ENCODE data around the gene MAP3K2.

DNA sequence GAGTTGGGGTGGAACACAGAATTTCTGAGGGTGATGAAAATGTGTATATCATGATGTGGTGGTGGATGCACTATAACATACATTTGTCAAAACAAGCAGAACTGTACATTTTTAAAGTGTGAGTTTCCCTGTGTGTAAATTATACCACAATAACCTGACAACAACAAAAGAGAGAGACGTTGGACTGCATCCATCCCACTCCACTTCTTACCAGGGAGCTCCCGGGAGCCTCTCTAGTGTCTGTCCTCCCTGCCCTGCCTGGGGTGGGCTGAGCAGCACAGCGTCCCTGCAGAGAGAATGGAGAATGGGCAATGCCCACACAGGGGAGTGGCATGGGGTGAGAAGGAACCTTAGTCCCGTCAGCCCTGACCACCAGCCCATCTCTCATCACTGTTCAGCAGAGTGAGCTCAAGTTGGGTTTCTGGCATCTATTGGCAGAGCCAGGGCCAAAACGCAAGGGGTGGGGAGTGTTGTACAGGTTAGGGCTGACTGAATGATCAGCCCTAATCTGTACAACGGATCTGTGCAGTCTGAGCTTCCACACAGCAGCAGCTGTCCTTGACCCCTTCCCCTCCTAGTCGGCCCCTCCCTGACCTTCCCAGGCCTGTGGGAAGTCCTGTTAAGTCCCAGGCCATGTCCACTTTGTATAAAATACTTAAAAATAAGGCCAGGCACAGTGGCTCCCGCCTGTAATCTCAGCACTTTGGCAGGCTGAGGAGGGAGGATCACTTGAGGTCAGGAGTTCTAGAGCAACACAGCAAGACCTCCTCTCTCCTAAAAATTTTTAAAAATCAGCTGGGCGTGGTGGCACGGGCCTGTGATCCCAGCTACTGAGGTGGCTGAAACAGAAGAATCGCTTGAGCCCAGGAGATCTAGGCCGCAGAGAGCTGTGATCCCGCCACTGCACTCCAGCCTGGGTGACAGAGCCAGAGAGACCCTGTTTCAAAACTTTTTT lies 27.1 kb upstream of the MAP3K2 start:
- TF ChIP-seq, protein P1, sequence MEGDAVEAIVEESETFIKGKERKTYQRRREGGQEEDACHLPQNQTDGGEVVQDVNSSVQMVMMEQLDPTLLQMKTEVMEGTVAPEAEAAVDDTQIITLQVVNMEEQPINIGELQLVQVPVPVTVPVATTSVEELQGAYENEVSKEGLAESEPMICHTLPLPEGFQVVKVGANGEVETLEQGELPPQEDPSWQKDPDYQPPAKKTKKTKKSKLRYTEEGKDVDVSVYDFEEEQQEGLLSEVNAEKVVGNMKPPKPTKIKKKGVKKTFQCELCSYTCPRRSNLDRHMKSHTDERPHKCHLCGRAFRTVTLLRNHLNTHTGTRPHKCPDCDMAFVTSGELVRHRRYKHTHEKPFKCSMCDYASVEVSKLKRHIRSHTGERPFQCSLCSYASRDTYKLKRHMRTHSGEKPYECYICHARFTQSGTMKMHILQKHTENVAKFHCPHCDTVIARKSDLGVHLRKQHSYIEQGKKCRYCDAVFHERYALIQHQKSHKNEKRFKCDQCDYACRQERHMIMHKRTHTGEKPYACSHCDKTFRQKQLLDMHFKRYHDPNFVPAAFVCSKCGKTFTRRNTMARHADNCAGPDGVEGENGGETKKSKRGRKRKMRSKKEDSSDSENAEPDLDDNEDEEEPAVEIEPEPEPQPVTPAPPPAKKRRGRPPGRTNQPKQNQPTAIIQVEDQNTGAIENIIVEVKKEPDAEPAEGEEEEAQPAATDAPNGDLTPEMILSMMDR (IDR thresholded peaks at IDR 0.05): no peak
- no peak for TF ChIP-seq ZFX (IDR thresholded peaks at IDR 0.05; ENCODE audit: borderline replicate concordance)

All from 22Rv1 (cell line).